SK-N-SH (cell line): ENCODE data around the gene MRC1. TPM values are rescaled to one million over a fixed set of nuclear protein-coding genes. Genes with fewer than 3 reads are reported as not detected.

Experiments used
- CTCF ChIA-PET: fragments of 300-600, 350-600 bp; formaldehyde crosslinking; extraction: SDS; loops from one replicate; lab custom pipeline; 2021; lab: Yijun Ruan, JAX
- POLR2A ChIA-PET: fragments of 350-600 bp; sonication (Branson Sonifier 250); formaldehyde crosslinking; extraction: SDS; loops from one replicate; lab custom pipeline; 2020; ENCODE audit warnings: antibody characterized with exemption, inconsistent platforms; lab: Yijun Ruan, JAX
- DNase-seq: peaks from one replicate; pipeline ENCODE4 v3.0.0; 2012
- H2AFZ ChIP-seq: fragments of 200-600 bp; sonication (generic); 2 replicates; pipeline ENCODE4 v1.8.1; 2016; ENCODE audit warnings: antibody characterized with exemption, mild to moderate bottlenecking, low read depth
- H3F3A ChIP-seq: fragments of 200-600 bp; sonication (generic); replicated peaks from 2 replicates; pipeline ENCODE3; 2016; ENCODE audit warnings: antibody characterized with exemption, mild to moderate bottlenecking; ENCODE audit not compliant: insufficient read depth
- H3K27ac ChIP-seq, 2 experiments: fragments of 200-500 bp in 1 of 2; fragments of 200-600 bp in 1 of 2; sonication (Bioruptor generic) in 1 of 2; sonication (generic), shearing (Covaris generic) in 1 of 2; 2 replicates each; pipeline versions ENCODE4 v1.5.1 to v1.6.1; 2014 to 2016; ENCODE audit warnings: low read depth in 2 of 2, inconsistent platforms in 1 of 2, low read length in 1 of 2, mild to moderate bottlenecking in 1 of 2, mixed read lengths in 1 of 2
- H3K27me3 ChIP-seq: fragments of 200-600 bp; sonication (generic), shearing (Covaris generic); 2 replicates; pipeline ENCODE4 v1.6.1; 2016; ENCODE audit warnings: mixed run types; ENCODE audit not compliant: insufficient read depth
- H3K36me3 ChIP-seq, 2 experiments: fragments of 200-500 bp in 1 of 2; fragments of 200-600 bp in 1 of 2; sonication (Bioruptor generic) in 1 of 2; sonication (generic) in 1 of 2; replicated peaks in 1 of 2; 2 replicates each; pipeline versions ENCODE3 to v1.5.1; 2014 to 2016; ENCODE audit warnings: low read length in 1 of 2, mild to moderate bottlenecking in 1 of 2; ENCODE audit not compliant: insufficient read depth in 2 of 2, control insufficient read depth in 1 of 2
- H3K4me1 ChIP-seq, 2 experiments: fragments of 200-500 bp in 1 of 2; fragments of 200-600 bp in 1 of 2; sonication (Bioruptor generic) in 1 of 2; sonication (generic), shearing (Covaris generic) in 1 of 2; 2 replicates each; pipeline versions ENCODE4 v1.5.1 to v1.6.1; 2014 to 2016; ENCODE audit warnings: low read depth in 1 of 2, low read length in 1 of 2, mixed run types in 1 of 2; ENCODE audit not compliant: insufficient read depth in 2 of 2, control insufficient read depth in 1 of 2
- H3K4me2 ChIP-seq: fragments of 200-600 bp; sonication (generic), shearing (Covaris generic); 2 replicates; pipeline ENCODE4 v1.6.1; 2017; ENCODE audit warnings: mixed run types
- H3K4me3 ChIP-seq, 2 experiments: fragments of 200-500 bp in 1 of 2; fragments of 200-600 bp in 1 of 2; sonication (Bioruptor generic) in 1 of 2; sonication (generic), shearing (Covaris generic) in 1 of 2; 2 replicates each; pipeline versions ENCODE4 v1.5.1 to v1.8.1; 2014 to 2016; ENCODE audit warnings: low read depth in 2 of 2, inconsistent platforms in 1 of 2, low read length in 1 of 2, mild to moderate bottlenecking in 1 of 2, mixed read lengths in 1 of 2, moderate library complexity in 1 of 2
- H3K79me2 ChIP-seq: fragments of 200-600 bp; sonication (generic); 2 replicates; pipeline ENCODE4 v1.8.1; 2017; ENCODE audit warnings: mild to moderate bottlenecking; ENCODE audit not compliant: insufficient read depth
- H3K9ac ChIP-seq: fragments of 200-600 bp; sonication (generic); 2 replicates; pipeline ENCODE4 v1.6.1; 2017; ENCODE audit warnings: mixed run types
- H3K9me2 ChIP-seq: fragments of 200-600 bp; sonication (generic); 2 replicates; pipeline ENCODE4 v1.6.1; 2017; ENCODE audit warnings: mixed run types
- H3K9me3 ChIP-seq: fragments of 200-600 bp; sonication (generic); 2 replicates; pipeline ENCODE4 v1.6.1; 2017; ENCODE audit warnings: mixed run types, mild to moderate bottlenecking, moderate library complexity
- H4K20me1 ChIP-seq: fragments of 200-600 bp; sonication (generic); 2 replicates; pipeline ENCODE4 v1.6.1; 2017; ENCODE audit warnings: mild to moderate bottlenecking, mixed run types; ENCODE audit not compliant: insufficient read depth
- CHD2 ChIP-seq: fragments of 150-350 bp; IDR thresholded peaks from 2 replicates; pipeline ENCODE4 v1.6.1; 2018; ENCODE audit warnings: low read length; ENCODE audit not compliant: partially characterized antibody
- EP300 ChIP-seq, 2 experiments: IDR thresholded peaks; 2 replicates each; pipeline versions ENCODE4 v1.4.0 to v1.6.1; 2012; ENCODE audit warnings: borderline replicate concordance in 1 of 2, low read depth in 1 of 2, low read length in 1 of 2
- EZH2phosphoT487 ChIP-seq: fragments of 200-600 bp; sonication (generic); IDR thresholded peaks from 2 replicates; pipeline ENCODE4 v1.6.1; 2017; ENCODE audit warnings: low read depth, mixed run types, mild to moderate bottlenecking, antibody characterized with exemption, moderate library complexity, borderline replicate concordance
- FOSL2 ChIP-seq: IDR thresholded peaks from 2 replicates; pipeline ENCODE4 v1.4.0; 2012; ENCODE audit warnings: low read depth, mild to moderate bottlenecking, moderate library complexity, borderline replicate concordance
- FOXM1 ChIP-seq: IDR thresholded peaks from 2 replicates; pipeline ENCODE4 v1.4.0; 2012; ENCODE audit warnings: low read depth, mild to moderate bottlenecking
- GABPA ChIP-seq: IDR thresholded peaks from 2 replicates; pipeline ENCODE4 v1.4.0; 2012; ENCODE audit warnings: low read depth, mild to moderate bottlenecking
- GATA2 ChIP-seq: sonication (generic); formaldehyde crosslinking; IDR thresholded peaks from 2 replicates; pipeline ENCODE4 v1.5.0; 2020; ENCODE audit warnings: mild to moderate bottlenecking, missing genetic modification reagents
- JUND ChIP-seq: IDR thresholded peaks from 2 replicates; pipeline ENCODE4 v1.4.0; 2012
- MXI1 ChIP-seq: IDR thresholded peaks from 2 replicates; pipeline ENCODE4 v1.6.1; 2012; ENCODE audit warnings: mild to moderate bottlenecking, low read depth, low read length, improper control_type of control experiment
- NRF1 ChIP-seq: IDR thresholded peaks from 2 replicates; pipeline ENCODE4 v1.6.1; 2012; ENCODE audit warnings: low read depth, mild to moderate bottlenecking, low read length
- RAD21 ChIP-seq: IDR thresholded peaks from 2 replicates; pipeline ENCODE4 v1.6.1; 2012; ENCODE audit warnings: mild to moderate bottlenecking, low read length
- REST ChIP-seq: IDR thresholded peaks from 2 replicates; pipeline ENCODE4 v1.6.1; 2012; ENCODE audit warnings: mild to moderate bottlenecking, low read depth, low read length, moderate library complexity
- RFX5 ChIP-seq: IDR thresholded peaks from 2 replicates; pipeline ENCODE4 v1.6.1; 2012; ENCODE audit warnings: mild to moderate bottlenecking, improper control_type of control experiment, low read length
- RXRA ChIP-seq: IDR thresholded peaks from 2 replicates; pipeline ENCODE4 v1.4.0; 2012; ENCODE audit warnings: low read depth, mild to moderate bottlenecking, borderline replicate concordance
- SIN3A ChIP-seq: IDR thresholded peaks from 2 replicates; pipeline ENCODE4 v1.6.1; 2012; ENCODE audit warnings: low read depth, mild to moderate bottlenecking, low read length, moderate library complexity, borderline replicate concordance
- SMC3 ChIP-seq: IDR thresholded peaks from 2 replicates; pipeline ENCODE4 v1.6.1; 2012; ENCODE audit warnings: low read depth, low read length, improper control_type of control experiment
- TCF12 ChIP-seq: IDR thresholded peaks from 2 replicates; pipeline ENCODE4 v1.4.0; 2012
- USF1 ChIP-seq: IDR thresholded peaks from 2 replicates; pipeline ENCODE4 v1.4.0; 2012; ENCODE audit warnings: low read depth, borderline replicate concordance
- YY1 ChIP-seq: IDR thresholded peaks from 2 replicates; pipeline ENCODE4 v1.4.0; 2012; ENCODE audit warnings: low read depth, mild to moderate bottlenecking
- WGBS: methylation state at CpG from one replicate; pipeline ENCODE4 v1.1.6; 2017; ENCODE audit warnings: low lambda C conversion rate; 5-methylcytosine and 5-hydroxymethylcytosine counted together
- polyA plus RNA-seq, 3 experiments: library from polyadenylated mRNA; depleted of rRNA; stranded (reverse); fragments of >200 nt; gene quantifications; 2 replicates each; pipeline ENCODE4 v1.2.3, GENCODE V29; 2012

The MRC1 gene
- polyA plus RNA-seq, 1 of the 3 experiments (the other 2 are of a cell fraction) = not detected

- DNase-seq = no peak
- POLR2A ChIA-PET = no interaction called here
Measured at GRCh38 chr10:17857040-17857439, 47.9 kb downstream of the MRC1 start.

More at GRCh38 chr10:17857040-17857439, 47.9 kb downstream of the MRC1 start:
- Histone ChIP-seq H3K9ac (no peak overlapping the region), H3K9me2 (no peaks in the 10 kb centered on the region), H3K27me3 (no peaks in the 10 kb centered on the region), H3F3A (no peaks in the 10 kb centered on the region), H4K20me1 (no peaks in the 10 kb centered on the region), H3K79me2 (no peaks in the 10 kb centered on the region), H2AFZ (no peak overlapping the region), H3K4me2 (no peak overlapping the region), H3K4me1 (no peaks in the 10 kb centered on the region), H3K9me3 (no peaks in the 10 kb centered on the region; the same call in 1 of the 2 replicates), H3K27ac (no peak overlapping the region), H3K4me3 (no peak overlapping the region), H3K36me3 (no peaks in the 10 kb centered on the region)
- 39% methylated on average over 3 of the region's 3 CpGs for WGBS
- CTCF ChIA-PET = interaction anchor here (0.8 to 1.2 kb wide), 3 partner anchors 9 to 455 kb away, joined by 3 to 9 read pairs (median 3); no protein-coding TSS in a partner anchor
- TF ChIP-seq FOXM1 = no peak
- TF ChIP-seq NRF1 = no peak
- no peak for TF ChIP-seq MXI1
- no peak for TF ChIP-seq GATA2 (CRISPR knock-in tag)
- TF ChIP-seq RAD21 = no peak
- TF ChIP-seq FOSL2 = no peak
- no peak for TF ChIP-seq EP300 (IDR thresholded peaks at IDR 0.05; ENCODE audit: borderline replicate concordance in 1 of 2, low read depth in 1 of 2, low read length in 1 of 2)
- TF ChIP-seq JUND = no peak
- no peak for TF ChIP-seq EZH2phosphoT487
- no peak for TF ChIP-seq TCF12
- no peak for TF ChIP-seq USF1
- no peak for TF ChIP-seq RXRA
- no peak for TF ChIP-seq REST
- TF ChIP-seq GABPA = no peak
- TF ChIP-seq YY1 = no peak
- TF ChIP-seq CHD2 = no peak
- TF ChIP-seq SMC3 = no peak
- TF ChIP-seq SIN3A = no peak
- no peak for TF ChIP-seq RFX5
